Uterus (tissue), 4 donors: Measurements from ENCODE around the gene CTNNBIP1. TPM values are rescaled to one million over a fixed set of nuclear protein-coding genes. Genes with fewer than 3 reads are reported as not detected.

ENCODE experiments used
- DNase-seq, 2 donors: peaks; one replicate each; pipeline ENCODE4 v3.0.0-alpha.2; 2019 to 2020
- H3K27ac ChIP-seq, 2 donors: fragments of 200-600 bp; sonication (generic); 1 replicate in 1 of 2; 2 replicates in 1 of 2; pipeline ENCODE4 v1.5.1; 2016 to 2018
- H3K27me3 ChIP-seq, 2 donors: fragments of 200-600 bp; sonication (generic); one replicate each; pipeline ENCODE4 v1.5.1; 2018 to 2019; ENCODE audit warnings: control low read depth in 1 of 2
- H3K36me3 ChIP-seq, 2 donors: fragments of 200-600 bp; sonication (generic); one replicate each; pipeline ENCODE4 v1.5.1; 2019; ENCODE audit warnings: control low read depth in 1 of 2
- H3K4me1 ChIP-seq, 2 donors: fragments of 200-600 bp; sonication (generic); one replicate each; pipeline ENCODE4 v1.5.1; 2018 to 2019; ENCODE audit warnings: control low read depth in 1 of 2
- H3K4me3 ChIP-seq, 2 donors: fragments of 200-600 bp; sonication (generic); 1 replicate in 1 of 2; 2 replicates in 1 of 2; pipeline ENCODE4 v1.5.1; 2018 to 2019; ENCODE audit warnings: mild to moderate bottlenecking in 1 of 2
- H3K9me3 ChIP-seq, 2 donors: fragments of 200-600 bp; sonication (generic); one replicate each; pipeline ENCODE4 v1.5.1; 2019; ENCODE audit warnings: control low read depth in 1 of 2
- CTCF ChIP-seq, 4 experiments: fragments of 200-600 bp in 2 of 4; fragments of 450-650 bp in 2 of 4; sonication (generic) in 2 of 4; IDR thresholded peaks; one replicate each; pipeline ENCODE4 v1.5.1; 2016 to 2019; ENCODE audit warnings: antibody characterized with exemption in 4 of 4, mild to moderate bottlenecking in 2 of 4, moderate library complexity in 1 of 4
- POLR2A ChIP-seq, 2 donors: fragments of 450-650 bp; IDR thresholded peaks; one replicate each; pipeline ENCODE4 v1.6.1; 2016; ENCODE audit warnings: antibody characterized with exemption in 2 of 2, mild to moderate bottlenecking in 1 of 2, moderate library complexity in 1 of 2
- intact Hi-C: fragments of 100-400 bp; cut with DNase I; formaldehyde crosslinking; loops from one replicate; pipeline ENCODE4 v1.15.1; 2023; ENCODE audit warnings: low total_unique reads
- total RNA-seq, 4 donors: library from RNA; depleted of rRNA in 3 of 4; stranded (reverse); fragments of >200 nt in 3 of 4; gene quantifications; one replicate each; pipeline versions ENCODE4 v1.1.0 to v1.2.4, GENCODE V29; 2014 to 2023
- donor health status: DM: yes; HTN: yes; CAD: no.

The CTNNBIP1 gene
- total RNA-seq, 4 donors from 2014 or later = 4.7 to 26.6 (median 13.6) TPM

- no peaks in the 10 kb centered on the region for H3K4me1 ChIP-seq
- TF ChIP-seq POLR2A (IDR thresholded peaks at IDR 0.05) (no peak), CTCF (IDR thresholded peaks at IDR 0.05) (no peak)
- no peaks in the 10 kb centered on the region for H3K36me3 ChIP-seq
- H3K27ac ChIP-seq = no peak overlapping the region
- intact Hi-C loops = no loop called here
- no peaks in the 10 kb centered on the region for H3K27me3 ChIP-seq
- H3K9me3 ChIP-seq = no peaks in the 10 kb centered on the region
- no peak for DNase-seq
- H3K4me3 ChIP-seq = no peak overlapping the region
These were observed 36.1 kb downstream of the CTNNBIP1 start for GRCh38 chr1:9873992-9874391.

GRCh38 chr1:9873385-9873784 is 36.7 kb downstream of the CTNNBIP1 start:
- Histone ChIP-seq H3K9me3 (no peaks in the 10 kb centered on the region), H3K27me3 (no peaks in the 10 kb centered on the region), H3K27ac (no peak overlapping the region), H3K4me1 (no peaks in the 10 kb centered on the region), H3K4me3 (no peak overlapping the region), H3K36me3 (no peaks in the 10 kb centered on the region)
- TF ChIP-seq CTCF (IDR thresholded peaks at IDR 0.05) (no peak), POLR2A (IDR thresholded peaks at IDR 0.05) (no peak)
- DNase-seq = no peak
- intact Hi-C loops = no loop called here

GRCh38 chr1:9872430-9873165 is 37.5 kb downstream of the CTNNBIP1 start:
- no peaks in the 10 kb centered on the region for H3K4me1 ChIP-seq
- intact Hi-C loops = no loop called here
- TF ChIP-seq CTCF (IDR thresholded peaks at IDR 0.05) (no peak), POLR2A (IDR thresholded peaks at IDR 0.05) (no peak)
- no peak overlapping the region for H3K27ac ChIP-seq
- H3K36me3 ChIP-seq = no peaks in the 10 kb centered on the region
- H3K27me3 ChIP-seq = no peaks in the 10 kb centered on the region
- no peak overlapping the region for H3K4me3 ChIP-seq
- DNase-seq = no peak
- no peaks in the 10 kb centered on the region for H3K9me3 ChIP-seq

GRCh38 chr1:9871707-9872425 is 38.2 kb downstream of the CTNNBIP1 start:
- no peak for DNase-seq
- Histone ChIP-seq H3K27me3 (no peaks in the 10 kb centered on the region), H3K4me1 (peaks cover 0 to 3% of the 10 kb centered on the region in 2 donors), H3K27ac (no peak overlapping the region), H3K4me3 (no peak overlapping the region), H3K9me3 (no peaks in the 10 kb centered on the region), H3K36me3 (no peaks in the 10 kb centered on the region)
- TF ChIP-seq POLR2A (IDR thresholded peaks at IDR 0.05) (no peak), CTCF (IDR thresholded peaks at IDR 0.05) (no peak)
- intact Hi-C loops = no loop called here

- intact Hi-C loops = no loop called here
- Histone ChIP-seq H3K9me3 (no peaks in the 10 kb centered on the region), H3K27ac (no peak overlapping the region), H3K36me3 (no peaks in the 10 kb centered on the region), H3K27me3 (no peaks in the 10 kb centered on the region), H3K4me1 (peaks cover 0 to 3% of the 10 kb centered on the region in 2 donors), H3K4me3 (no peak overlapping the region)
- no peak for TF ChIP-seq CTCF (IDR thresholded peaks at IDR 0.05)
- no peak for TF ChIP-seq POLR2A (IDR thresholded peaks at IDR 0.05)
- DNase-seq = no peak
These were observed 39.0 kb downstream of the CTNNBIP1 start for GRCh38 chr1:9871021-9871420.
